ENCODE measurements around the gene KRTDAP. TPM values are rescaled to one million over a fixed set of nuclear protein-coding genes. Genes with fewer than 3 reads are reported as not detected.

The KRTDAP gene
- total RNA-seq, 1 experiment from 2014 or later: not detected

GRCh38 chr19:35495107-35496064 lies 5.1 kb upstream of the KRTDAP start:
- Mint-ChIP-seq H3K4me1 (ENCODE audit: low read depth, unreplicated experiment) (no peaks in the 10 kb centered on the region), H3K4me3 (ENCODE audit: unreplicated experiment) (peak overlapping the region; percentile 39), H3K27me3 (ENCODE audit: insufficient read depth, unreplicated experiment) (no peaks in the 10 kb centered on the region), H3K9me3 (ENCODE audit: unreplicated experiment) (no peaks in the 10 kb centered on the region), H3K36me3 (ENCODE audit: insufficient read depth, unreplicated experiment) (peaks cover 25% of the 10 kb centered on the region), H3K27ac (ENCODE audit: unreplicated experiment) (peak overlapping the region; percentile 16)
- no TSS peak for BruUV-seq (replicated peaks)
- no peaks in the 10 kb centered on the region for H3K9me3 ChIP-seq
- H3K36me3 ChIP-seq (ENCODE audit: control insufficient read depth, insufficient read depth, low read length): no peaks in the 10 kb centered on the region; the same call in 1 of the 2 replicates
- H3K4me3 ChIP-seq (ENCODE audit: low read depth, low read length): 0 out of 2 replicates have a peak overlapping the region, but pooled peaks have one; percentile 4
- ChIA-PET POLR2A (interaction anchor here (0.6 to 1.0 kb wide), 3 partner anchors 9 to 238 kb away, joined by 3 to 6 read pairs (median 6); no protein-coding TSS in a partner anchor), CTCF (interaction anchor here (0.6 to 1.5 kb wide), 20 partner anchors 8 to 226 kb away, joined by 3 to 33 read pairs (median 4); partner anchors contain the start of gene FFAR1)
- peaks cover 8% of the 10 kb centered on the region for H3K4me1 ChIP-seq
- no peaks in the 10 kb centered on the region for H3K27me3 ChIP-seq (replicated peaks; ENCODE audit: control insufficient read depth, insufficient read depth, low read length)
- TF ChIP-seq CTCF (IDR thresholded peaks at IDR 0.05; ENCODE audit: insufficient read depth in 1 of 2, low read depth in 1 of 2, low read length in 1 of 2, severe bottlenecking in 1 of 2, unreplicated experiment in 1 of 2): peak; percentile 96 to 98
- intact Hi-C loops (cut with micrococcal nuclease; ENCODE audit: unreplicated experiment): loop anchor here (1.0 kb wide), 1 partner anchor 143 kb away; no protein-coding TSS in a partner anchor
- peak; percentile 72 to 78 for DNase-seq

- no TSS peak for BruUV-seq (replicated peaks)
- ChIA-PET CTCF (no interaction called here), POLR2A (no interaction called here)
Observed at GRCh38 chr19:35493971-35494370, 3.7 kb upstream of the KRTDAP start.

More at GRCh38 chr19:35493971-35494370, 3.7 kb upstream of the KRTDAP start:
- H3K27me3 Mint-ChIP-seq (ENCODE audit: insufficient read depth, unreplicated experiment): no peaks in the 10 kb centered on the region
- H3K36me3 Mint-ChIP-seq (ENCODE audit: insufficient read depth, unreplicated experiment): peaks cover 12% of the 10 kb centered on the region
- Histone ChIP-seq H3K9me3 (no peaks in the 10 kb centered on the region), H3K36me3 (ENCODE audit: control insufficient read depth, insufficient read depth, low read length) (no peaks in the 10 kb centered on the region), H3K4me3 (ENCODE audit: low read depth, low read length) (no peak overlapping the region), H3K4me1 (peaks cover 8% of the 10 kb centered on the region), H3K27me3 (replicated peaks; ENCODE audit: control insufficient read depth, insufficient read depth, low read length) (no peaks in the 10 kb centered on the region)
- intact Hi-C loops (cut with micrococcal nuclease; ENCODE audit: unreplicated experiment): no loop called here
- TF ChIP-seq CTCF (IDR thresholded peaks at IDR 0.05; ENCODE audit: insufficient read depth in 1 of 2, low read depth in 1 of 2, low read length in 1 of 2, severe bottlenecking in 1 of 2, unreplicated experiment in 1 of 2): no peak
- H3K9me3 Mint-ChIP-seq (ENCODE audit: unreplicated experiment): no peaks in the 10 kb centered on the region
- H3K4me3 Mint-ChIP-seq (ENCODE audit: unreplicated experiment): no peak overlapping the region
- H3K27ac Mint-ChIP-seq (ENCODE audit: unreplicated experiment): no peak overlapping the region
- DNase-seq: no peak
- no peaks in the 10 kb centered on the region for H3K4me1 Mint-ChIP-seq (ENCODE audit: low read depth, unreplicated experiment)
